ENCODE measurements around the gene MRPL23. TPM values are rescaled to one million over a fixed set of nuclear protein-coding genes. Genes with fewer than 3 reads are reported as not detected.

The MRPL23 gene
- total and polyA plus RNA-seq, 2 donors (not counting 1 experiment from before 2014, with no cell fraction given), result 68.2 to 95.3 TPM

GRCh38 chr11:1909524-1909923, 37.6 kb upstream of the MRPL23 start:
- Histone ChIP-seq H3K9ac (ENCODE audit: insufficient read depth, low read length) (no peak overlapping the region), H3K27ac (ENCODE audit: insufficient read depth, low read length) (no peak overlapping the region), H3K4me3 (replicated peaks in 1 of 4; ENCODE audit: control extremely low read depth in 1 of 4, insufficient read depth in 1 of 4, low read depth in 3 of 4, low read length in 4 of 4) (no peak overlapping the region), H3K4me1 (ENCODE audit: control insufficient read depth, extremely low read depth, insufficient read depth, low read length) (no peaks in the 10 kb centered on the region), H2AFZ (ENCODE audit: low read length) (no peak overlapping the region), H3K9me3 (ENCODE audit: control insufficient read depth, insufficient read depth, low read depth, low read length) (no peaks in the 10 kb centered on the region), H3K36me3 (ENCODE audit: control insufficient read depth, insufficient read depth, low read length) (no peaks in the 10 kb centered on the region), H4K20me1 (ENCODE audit: control insufficient read depth, extremely low read depth, insufficient read depth, low read length) (no peaks in the 10 kb centered on the region), H3K79me2 (ENCODE audit: control insufficient read depth, insufficient read depth, low read length) (no peaks in the 10 kb centered on the region), H3K27me3 (ENCODE audit: control insufficient read depth, insufficient read depth, low read length) (peaks cover 2% of the 10 kb centered on the region), H3K4me2 (ENCODE audit: extremely low read depth, insufficient read depth, low read length) (no peak overlapping the region)
- DNase-seq (ENCODE audit: low read depth in 2 of 2), result no peak
- TF ChIP-seq CTCF (conservative IDR thresholded peaks at IDR 0.05 in 1 of 2, IDR thresholded peaks at IDR 0.05 in 1 of 2; ENCODE audit: low read depth in 1 of 2, low read length in 2 of 2) (no peak), EZH2 (IDR thresholded peaks at IDR 0.05; ENCODE audit: low read length, missing control alignments) (no peak)

- no peaks in the 10 kb centered on the region for H3K27me3 ChIP-seq (ENCODE audit: control insufficient read depth, insufficient read depth, low read length)
- TF ChIP-seq EZH2 (IDR thresholded peaks at IDR 0.05; ENCODE audit: low read length, missing control alignments) (no peak), CTCF (conservative IDR thresholded peaks at IDR 0.05 in 1 of 2, IDR thresholded peaks at IDR 0.05 in 1 of 2; ENCODE audit: low read depth in 1 of 2, low read length in 2 of 2) (no peak)
- no peak overlapping the region for H3K4me3 ChIP-seq (replicated peaks in 1 of 4; ENCODE audit: control extremely low read depth in 1 of 4, insufficient read depth in 1 of 4, low read depth in 3 of 4, low read length in 4 of 4)
- no peak for DNase-seq (ENCODE audit: low read depth in 2 of 2)
- no peak overlapping the region for H3K9ac ChIP-seq (ENCODE audit: insufficient read depth, low read length)
- no peaks in the 10 kb centered on the region for H3K36me3 ChIP-seq (ENCODE audit: control insufficient read depth, insufficient read depth, low read length)
- H4K20me1 ChIP-seq (ENCODE audit: control insufficient read depth, extremely low read depth, insufficient read depth, low read length), result no peaks in the 10 kb centered on the region
- H3K4me2 ChIP-seq (ENCODE audit: extremely low read depth, insufficient read depth, low read length), result no peak overlapping the region
- no peaks in the 10 kb centered on the region for H3K9me3 ChIP-seq (ENCODE audit: control insufficient read depth, insufficient read depth, low read depth, low read length)
- no peaks in the 10 kb centered on the region for H3K4me1 ChIP-seq (ENCODE audit: control insufficient read depth, extremely low read depth, insufficient read depth, low read length)
- no peaks in the 10 kb centered on the region for H3K79me2 ChIP-seq (ENCODE audit: control insufficient read depth, insufficient read depth, low read length)
- H2AFZ ChIP-seq (ENCODE audit: low read length), result no peak overlapping the region
- H3K27ac ChIP-seq (ENCODE audit: insufficient read depth, low read length), result no peak overlapping the region
Observed at GRCh38 chr11:1912289-1912878, 34.7 kb upstream of the MRPL23 start.

- Histone ChIP-seq H3K9ac (ENCODE audit: insufficient read depth, low read length) (no peak overlapping the region), H3K4me1 (ENCODE audit: control insufficient read depth, extremely low read depth, insufficient read depth, low read length) (no peaks in the 10 kb centered on the region), H3K27me3 (ENCODE audit: control insufficient read depth, insufficient read depth, low read length) (no peaks in the 10 kb centered on the region), H3K27ac (ENCODE audit: insufficient read depth, low read length) (no peak overlapping the region), H4K20me1 (ENCODE audit: control insufficient read depth, extremely low read depth, insufficient read depth, low read length) (no peaks in the 10 kb centered on the region), H2AFZ (ENCODE audit: low read length) (no peak overlapping the region), H3K4me3 (replicated peaks in 1 of 4; ENCODE audit: control extremely low read depth in 1 of 4, insufficient read depth in 1 of 4, low read depth in 3 of 4, low read length in 4 of 4) (no peak overlapping the region), H3K4me2 (ENCODE audit: extremely low read depth, insufficient read depth, low read length) (no peak overlapping the region), H3K79me2 (ENCODE audit: control insufficient read depth, insufficient read depth, low read length) (no peaks in the 10 kb centered on the region), H3K36me3 (ENCODE audit: control insufficient read depth, insufficient read depth, low read length) (no peaks in the 10 kb centered on the region), H3K9me3 (ENCODE audit: control insufficient read depth, insufficient read depth, low read depth, low read length) (no peaks in the 10 kb centered on the region)
- TF ChIP-seq CTCF (conservative IDR thresholded peaks at IDR 0.05 in 1 of 2, IDR thresholded peaks at IDR 0.05 in 1 of 2; ENCODE audit: low read depth in 1 of 2, low read length in 2 of 2), result no peak
- TF ChIP-seq EZH2 (IDR thresholded peaks at IDR 0.05; ENCODE audit: low read length, missing control alignments), result no peak
- DNase-seq (ENCODE audit: low read depth in 2 of 2), result no peak
Observed at GRCh38 chr11:1913271-1914060, 33.7 kb upstream of the MRPL23 start.
